OCI-LY3 (cell line): ENCODE measurements around the gene BCOR.

Source experiments
- H2AFZ ChIP-seq: fragments of 200-600, 300-600 bp; shearing (Covaris generic); 2 replicates; pipeline ENCODE4 v1.6.0; 2014; ENCODE audit warnings: antibody characterized with exemption, low read depth, low read length
- H3K27ac ChIP-seq: fragments of 200-600, 300-600 bp; sonication (generic); 2 replicates; pipeline ENCODE4 v1.5.1; 2014; ENCODE audit warnings: mild to moderate bottlenecking, low read length, moderate library complexity, mixed read lengths
- H3K27me3 ChIP-seq: fragments of 200-600, 300-600 bp; sonication (generic); 2 replicates; pipeline ENCODE4 v1.6.1; 2014; ENCODE audit warnings: low read depth, low read length, mixed read lengths
- H3K36me3 ChIP-seq: fragments of 200-600, 300-600 bp; sonication (generic); replicated peaks from 2 replicates; pipeline ENCODE3; 2014; ENCODE audit warnings: low read depth, low read length, mixed read lengths
- H3K4me1 ChIP-seq: fragments of 300-600, 200-600 bp; sonication (generic); 2 replicates; pipeline ENCODE4 v1.6.1; 2014; ENCODE audit warnings: low read length, mixed read lengths
- H3K4me2 ChIP-seq: fragments of 200-600, 300-600 bp; sonication (generic); 2 replicates; pipeline ENCODE4 v1.6.1; 2014; ENCODE audit warnings: low read length, mixed read lengths
- H3K4me3 ChIP-seq: fragments of 300-600, 200-600 bp; sonication (generic); 2 replicates; pipeline ENCODE4 v1.5.1; 2014; ENCODE audit warnings: antibody characterized with exemption, mild to moderate bottlenecking, low read length, moderate library complexity
- H3K79me2 ChIP-seq: fragments of 300-600, 200-600 bp; shearing (Covaris generic); 2 replicates; pipeline ENCODE4 v1.6.1; 2014; ENCODE audit warnings: mild to moderate bottlenecking, low read length, mixed read lengths
- H3K9ac ChIP-seq: fragments of 300-600, 200-600 bp; shearing (Covaris generic); 2 replicates; pipeline ENCODE4 v1.6.0; 2014; ENCODE audit warnings: mild to moderate bottlenecking, low read length, moderate library complexity
- H3K9me3 ChIP-seq: fragments of 200-600, 300-600 bp; shearing (Covaris generic); 2 replicates; pipeline ENCODE4 v1.6.1; 2014; ENCODE audit warnings: low read length, mixed read lengths; ENCODE audit not compliant: insufficient read depth
- H4K20me1 ChIP-seq: fragments of 200-600, 300-600 bp; sonication (generic); 2 replicates; pipeline ENCODE4 v1.6.1; 2016; ENCODE audit warnings: low read length, mixed read lengths; ENCODE audit not compliant: insufficient read depth
- EZH2phosphoT487 ChIP-seq: fragments of 200-600 bp; shearing (Covaris generic); IDR thresholded peaks from 2 replicates; pipeline ENCODE4 v1.6.1; 2018; ENCODE audit warnings: antibody characterized with exemption, mixed run types, low read depth
- TF ChIP-seq, protein P1 (sequence below): fragments of 200-600, 300-600 bp; sonication (generic); IDR thresholded peaks from 2 replicates; pipeline ENCODE4 v1.5.1; 2014; ENCODE audit warnings: antibody characterized with exemption, low read length, low read depth

The BCOR gene

DNA sequence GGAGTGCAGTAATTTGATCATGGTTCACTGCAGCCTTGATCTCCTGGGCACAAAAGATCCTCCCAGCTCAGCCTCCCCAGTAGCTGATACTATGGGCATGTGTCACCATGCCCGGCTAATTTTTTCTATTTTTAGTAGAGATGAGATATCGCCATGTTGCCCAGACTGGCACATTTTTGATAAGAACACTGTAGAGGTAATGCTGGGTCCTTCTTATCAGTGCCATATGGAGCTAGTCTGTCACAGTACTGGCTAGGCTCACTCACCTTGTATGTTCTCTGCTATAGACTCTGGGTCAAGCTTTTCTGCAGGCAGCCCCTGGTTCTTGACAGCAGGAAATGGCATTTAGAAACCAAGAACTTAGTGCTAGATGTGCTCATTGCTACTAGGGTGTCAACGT lies 53.9 kb downstream of the BCOR start:
- no peaks in the 10 kb centered on the region for H4K20me1 ChIP-seq
- H3K27me3 ChIP-seq: no peaks in the 10 kb centered on the region
- H3K4me2 ChIP-seq: no peak overlapping the region
- TF ChIP-seq, protein P1, sequence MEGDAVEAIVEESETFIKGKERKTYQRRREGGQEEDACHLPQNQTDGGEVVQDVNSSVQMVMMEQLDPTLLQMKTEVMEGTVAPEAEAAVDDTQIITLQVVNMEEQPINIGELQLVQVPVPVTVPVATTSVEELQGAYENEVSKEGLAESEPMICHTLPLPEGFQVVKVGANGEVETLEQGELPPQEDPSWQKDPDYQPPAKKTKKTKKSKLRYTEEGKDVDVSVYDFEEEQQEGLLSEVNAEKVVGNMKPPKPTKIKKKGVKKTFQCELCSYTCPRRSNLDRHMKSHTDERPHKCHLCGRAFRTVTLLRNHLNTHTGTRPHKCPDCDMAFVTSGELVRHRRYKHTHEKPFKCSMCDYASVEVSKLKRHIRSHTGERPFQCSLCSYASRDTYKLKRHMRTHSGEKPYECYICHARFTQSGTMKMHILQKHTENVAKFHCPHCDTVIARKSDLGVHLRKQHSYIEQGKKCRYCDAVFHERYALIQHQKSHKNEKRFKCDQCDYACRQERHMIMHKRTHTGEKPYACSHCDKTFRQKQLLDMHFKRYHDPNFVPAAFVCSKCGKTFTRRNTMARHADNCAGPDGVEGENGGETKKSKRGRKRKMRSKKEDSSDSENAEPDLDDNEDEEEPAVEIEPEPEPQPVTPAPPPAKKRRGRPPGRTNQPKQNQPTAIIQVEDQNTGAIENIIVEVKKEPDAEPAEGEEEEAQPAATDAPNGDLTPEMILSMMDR: no peak
- TF ChIP-seq EZH2phosphoT487: no peak
- no peaks in the 10 kb centered on the region for H3K79me2 ChIP-seq
- H3K4me1 ChIP-seq: no peaks in the 10 kb centered on the region
- H3K36me3 ChIP-seq: peaks cover 15% of the 10 kb centered on the region
- H3K9ac ChIP-seq: no peak overlapping the region
- H3K4me3 ChIP-seq: no peak overlapping the region
- H3K9me3 ChIP-seq: no peaks in the 10 kb centered on the region
- no peak overlapping the region for H3K27ac ChIP-seq
- no peak overlapping the region for H2AFZ ChIP-seq

DNA sequence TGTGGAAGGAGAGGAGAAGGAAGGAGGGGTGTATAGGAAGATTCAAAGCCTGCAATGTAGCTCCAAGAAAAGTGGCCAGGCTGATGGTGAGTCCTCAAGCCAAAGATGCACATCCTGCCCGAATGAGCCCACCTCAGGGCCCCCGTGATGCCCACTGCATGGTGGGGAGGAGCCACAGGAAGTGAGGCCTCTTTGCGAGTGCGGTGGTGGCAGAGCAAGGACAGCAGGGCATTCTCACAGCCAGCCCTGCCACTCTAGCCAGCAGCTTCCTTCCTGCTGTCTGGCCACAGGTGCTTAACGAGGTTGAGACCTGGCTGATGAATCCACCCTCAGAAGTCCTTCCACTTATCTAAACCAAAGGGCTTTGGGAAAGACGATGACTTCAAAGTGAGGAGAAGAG lies 55.8 kb downstream of the BCOR start:
- H3K4me3 ChIP-seq: no peak overlapping the region
- H3K4me2 ChIP-seq: no peak overlapping the region
- H3K36me3 ChIP-seq: no peaks in the 10 kb centered on the region
- no peak overlapping the region for H3K27ac ChIP-seq
- no peaks in the 10 kb centered on the region for H3K27me3 ChIP-seq
- H3K79me2 ChIP-seq: no peaks in the 10 kb centered on the region
- H3K4me1 ChIP-seq: no peaks in the 10 kb centered on the region
- H4K20me1 ChIP-seq: no peaks in the 10 kb centered on the region
- H3K9ac ChIP-seq: no peak overlapping the region
- H2AFZ ChIP-seq: no peak overlapping the region
- H3K9me3 ChIP-seq: no peaks in the 10 kb centered on the region
- no peak for TF ChIP-seq EZH2phosphoT487
- TF ChIP-seq, protein P1: no peak

DNA sequence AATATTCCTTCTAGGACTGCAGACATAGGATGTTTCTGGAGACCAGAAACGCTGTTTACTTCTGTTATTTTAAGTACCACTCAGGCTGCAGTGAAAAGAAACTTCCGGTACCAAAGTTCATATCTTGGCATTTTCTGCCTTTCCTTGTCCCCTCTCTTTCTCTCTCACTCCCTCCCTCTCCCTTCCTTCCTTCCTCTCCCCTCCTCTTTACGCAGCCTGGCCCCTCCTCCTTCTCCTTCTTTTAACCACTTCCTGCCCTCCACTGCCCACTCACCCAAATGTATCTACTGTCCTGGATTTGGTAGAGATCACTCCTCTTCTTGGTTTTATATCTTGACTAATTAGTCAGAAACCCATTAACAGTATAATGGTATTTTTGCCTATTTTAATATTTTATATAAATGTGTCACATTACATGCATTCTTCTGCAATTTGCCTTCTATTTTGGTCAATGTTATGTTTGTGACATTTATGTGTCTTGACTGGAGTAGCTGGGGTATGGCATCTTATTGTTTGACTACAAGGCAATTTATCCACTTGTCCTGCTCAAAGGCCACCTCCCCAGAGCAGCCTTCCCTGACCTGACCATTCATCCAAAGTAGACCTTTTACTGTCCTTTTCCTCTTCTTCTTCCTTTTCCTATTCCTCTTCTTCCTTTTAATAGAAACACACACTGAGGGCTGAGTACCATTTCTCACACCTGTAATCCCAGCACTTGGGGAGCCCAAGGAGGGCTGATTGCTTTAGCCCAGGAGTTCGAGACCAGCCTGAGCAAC lies 56.9 kb downstream of the BCOR start:
- no peaks in the 10 kb centered on the region for H3K9me3 ChIP-seq
- no peaks in the 10 kb centered on the region for H3K79me2 ChIP-seq
- no peak for TF ChIP-seq EZH2phosphoT487
- TF ChIP-seq, protein P1: no peak
- no peaks in the 10 kb centered on the region for H3K4me1 ChIP-seq
- H3K36me3 ChIP-seq: no peaks in the 10 kb centered on the region
- H3K27ac ChIP-seq: no peak overlapping the region
- H3K4me2 ChIP-seq: no peak overlapping the region
- no peak overlapping the region for H3K9ac ChIP-seq
- no peaks in the 10 kb centered on the region for H3K27me3 ChIP-seq
- H4K20me1 ChIP-seq: no peaks in the 10 kb centered on the region
- H2AFZ ChIP-seq: no peak overlapping the region
- H3K4me3 ChIP-seq: no peak overlapping the region

DNA sequence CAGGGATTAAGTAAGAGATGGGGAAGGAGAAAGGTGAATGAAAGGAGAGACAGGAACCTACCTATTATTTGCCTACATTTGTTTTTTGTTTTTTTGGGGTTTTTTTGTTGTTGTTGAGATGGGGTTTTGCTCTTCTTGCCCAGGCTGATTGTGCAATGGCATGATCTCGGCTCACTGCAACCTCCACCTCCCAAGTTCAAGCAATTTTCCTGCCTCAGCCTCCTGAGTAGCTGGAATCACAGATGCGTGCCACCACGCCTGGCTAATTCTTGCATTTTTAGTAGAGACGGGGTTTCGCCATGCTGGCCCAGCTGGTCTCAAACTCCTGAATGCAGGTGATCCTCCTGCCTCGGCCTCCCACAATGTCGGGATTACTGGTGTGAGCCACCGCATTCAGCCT lies 57.9 kb downstream of the BCOR start:
- Histone ChIP-seq H3K4me1 (no peaks in the 10 kb centered on the region), H3K4me2 (no peak overlapping the region)
- TF ChIP-seq EZH2phosphoT487: no peak
- TF ChIP-seq, protein P1: no peak

More for the DNA sequence above, 57.9 kb downstream of the BCOR start:
- H3K27ac ChIP-seq: no peak overlapping the region
- H2AFZ ChIP-seq: no peak overlapping the region
- no peaks in the 10 kb centered on the region for H3K79me2 ChIP-seq
- H3K9ac ChIP-seq: no peak overlapping the region
- H3K27me3 ChIP-seq: no peaks in the 10 kb centered on the region
- H3K36me3 ChIP-seq: no peaks in the 10 kb centered on the region
- no peak overlapping the region for H3K4me3 ChIP-seq
- no peaks in the 10 kb centered on the region for H3K9me3 ChIP-seq
- H4K20me1 ChIP-seq: no peaks in the 10 kb centered on the region
